Amniotic epithelial cell (primary cell): ENCODE measurements around the gene CDYL.
"Not testable (repeated sequence)": the region's sequence is repeated elsewhere in the genome, so short reads cannot be mapped to it uniquely, and the experiment has no call there.

Experiments used
- DNase-seq: peaks from one replicate; pipeline ENCODE4 v3.0.0-alpha.2; 2010; ENCODE audit warnings: low read depth

CDYL gene

GRCh38 chr6:4846387-4846786 is 70.2 kb downstream of the CDYL start:
- no peak for DNase-seq

- peak; percentile 23 for DNase-seq
These were observed 72.3 kb downstream of the CDYL start for GRCh38 chr6:4848382-4849068.

GRCh38 chr6:4849226-4850022 is 73.2 kb downstream of the CDYL start:
- DNase-seq, result no peak

- no peak for DNase-seq
These were observed 74.8 kb downstream of the CDYL start for GRCh38 chr6:4851035-4851434.

- DNase-seq, result not testable (repeated sequence)
These were observed 76.0 kb downstream of the CDYL start for GRCh38 chr6:4852186-4852585.

- no peak for DNase-seq
These were observed 76.7 kb downstream of the CDYL start for GRCh38 chr6:4852938-4853337.

GRCh38 chr6:4853349-4853748 is 77.1 kb downstream of the CDYL start:
- peak; percentile 22 for DNase-seq

- peak; percentile 48 for DNase-seq
These were observed 77.7 kb downstream of the CDYL start for GRCh38 chr6:4853782-4854511.

GRCh38 chr6:4856785-4857184 is 80.6 kb downstream of the CDYL start:
- DNase-seq, result no peak

GRCh38 chr6:4858194-4859015 is 82.2 kb downstream of the CDYL start:
- DNase-seq, result no peak

GRCh38 chr6:4860387-4860786 is 84.2 kb downstream of the CDYL start:
- DNase-seq, result no peak

- DNase-seq, result no peak
These were observed 85.4 kb downstream of the CDYL start for GRCh38 chr6:4861564-4861963.

GRCh38 chr6:4864519-4864918 is 88.3 kb downstream of the CDYL start:
- no peak for DNase-seq

GRCh38 chr6:4865006-4865405 is 88.8 kb downstream of the CDYL start:
- DNase-seq, result peak; percentile 13

- no peak for DNase-seq
These were observed 94.8 kb downstream of the CDYL start for GRCh38 chr6:4870821-4871494.

GRCh38 chr6:4871825-4872224 is 95.6 kb downstream of the CDYL start:
- DNase-seq, result no peak

- peak; percentile 64 for DNase-seq
These were observed 96.6 kb downstream of the CDYL start for GRCh38 chr6:4872841-4873240.

- DNase-seq, result no peak
These were observed 97.7 kb downstream of the CDYL start for GRCh38 chr6:4873928-4874327.

GRCh38 chr6:4879741-4880275 is 103.6 kb downstream of the CDYL start:
- DNase-seq, result no peak

GRCh38 chr6:4880363-4880762 is 104.2 kb downstream of the CDYL start:
- no peak for DNase-seq

- DNase-seq, result no peak
These were observed 107.1 kb downstream of the CDYL start for GRCh38 chr6:4883298-4883697.
